ENCODE measurements around the gene MFF.

GRCh38 chr2:227363756-227364155 lies 38.7 kb downstream of the MFF start:
- TF ChIP-seq CTCF (IDR thresholded peaks at IDR 0.05 in 4 of 5, conservative IDR thresholded peaks at IDR 0.05 in 1 of 5) = no peak
- no peak for TF ChIP-seq POLR2A (IDR thresholded peaks at IDR 0.05)

Measured in gastrocnemius medialis (tissue), 4 donors.